ENCODE data around the gene ARRDC3. TPM values are rescaled to one million over a fixed set of nuclear protein-coding genes. Genes with fewer than 3 reads are reported as not detected.

ARRDC3 gene, protein sequence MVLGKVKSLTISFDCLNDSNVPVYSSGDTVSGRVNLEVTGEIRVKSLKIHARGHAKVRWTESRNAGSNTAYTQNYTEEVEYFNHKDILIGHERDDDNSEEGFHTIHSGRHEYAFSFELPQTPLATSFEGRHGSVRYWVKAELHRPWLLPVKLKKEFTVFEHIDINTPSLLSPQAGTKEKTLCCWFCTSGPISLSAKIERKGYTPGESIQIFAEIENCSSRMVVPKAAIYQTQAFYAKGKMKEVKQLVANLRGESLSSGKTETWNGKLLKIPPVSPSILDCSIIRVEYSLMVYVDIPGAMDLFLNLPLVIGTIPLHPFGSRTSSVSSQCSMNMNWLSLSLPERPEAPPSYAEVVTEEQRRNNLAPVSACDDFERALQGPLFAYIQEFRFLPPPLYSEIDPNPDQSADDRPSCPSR
- total RNA-seq: 35.3 and 43.1 TPM in 2 replicates
- 7.0 and 12.4 TPM in 2 replicates for polyA plus RNA-seq
- polyA plus RNA-seq (2011; cell fraction: cytosol; rRNA removed): 9.9 and 13.8 TPM in 2 replicates
- polyA plus RNA-seq (2011; cell fraction: nucleus; rRNA removed): 83.7 and 114 TPM in 2 replicates
- 19.9 and 27.9 TPM in 2 replicates for polyA plus RNA-seq (2012)
- polyA minus RNA-seq: 53.8 and 85.6 TPM in 2 replicates
- 45.5 TPM for polyA minus RNA-seq (2011; cell fraction: cytosol; rRNA and poly(A)+ RNA removed)
- polyA minus RNA-seq (2011; cell fraction: nucleus; rRNA and poly(A)+ RNA removed): 243 and 350 TPM in 2 replicates
- percentile 99 among the genes with signal in this experiment for Bru-seq, nascent RNA
- percentile 71 among the genes with signal in this experiment for BruChase-seq, experiment 1, labeled RNA remaining after a 6-hour chase
- percentile 95 among the genes with signal in this experiment for BruChase-seq, experiment 2, labeled RNA remaining after a 2-hour chase
- long read RNA-seq, full-length matches to known transcripts: 26 of 37 reads
- long read RNA-seq, partial matches to known transcripts: 1 of 37 reads
- long read RNA-seq, other reads (novel, unspliced or antisense): 10 of 37 reads

DNA sequence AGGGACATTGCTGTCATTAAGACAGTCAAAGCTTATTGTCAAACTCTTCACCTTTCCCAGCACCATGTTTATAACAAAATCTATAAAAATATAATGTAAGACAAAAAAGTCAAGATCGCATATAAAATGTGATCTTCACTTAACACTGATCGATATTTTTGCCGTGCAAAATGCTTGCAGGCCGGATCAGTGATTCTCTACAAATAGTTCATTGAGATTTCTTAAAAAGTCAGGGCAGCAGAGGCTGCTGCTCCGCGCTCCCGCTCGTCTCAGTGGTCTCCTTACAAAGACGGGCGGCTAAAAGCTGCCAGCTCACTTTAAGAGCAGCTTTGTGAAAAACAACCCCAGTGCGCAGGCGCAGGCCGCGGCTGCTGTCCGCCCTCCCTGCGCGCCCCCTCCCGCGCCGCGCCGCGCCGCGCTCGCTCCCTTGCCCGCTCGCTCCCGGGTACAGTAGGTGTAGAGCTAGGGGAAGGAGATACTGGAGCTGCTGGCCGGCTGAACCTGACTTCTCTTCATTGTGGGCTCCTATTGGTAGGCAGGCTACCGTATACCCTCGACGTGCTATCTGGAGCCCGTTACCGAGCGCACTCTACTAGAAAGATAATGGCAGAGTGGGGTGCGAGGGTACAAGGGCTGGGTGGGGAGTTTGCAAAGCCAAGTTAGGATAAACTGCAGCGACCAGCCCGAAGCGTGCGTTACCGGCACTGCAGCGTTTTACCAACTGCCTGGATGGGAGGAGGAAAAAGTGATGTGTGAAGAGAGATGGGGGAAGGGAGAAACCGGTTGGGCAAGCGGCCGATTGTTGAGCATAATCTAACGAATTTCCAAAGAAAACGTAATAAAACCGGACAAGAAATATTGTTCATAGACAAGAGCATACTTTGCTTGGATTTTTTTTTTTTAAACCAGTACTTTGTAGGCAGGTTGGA lies at the start of gene ARRDC3:
Gene ARRDC3, minus strand, starts transcription at position 291 of the 929 bp plus-strand sequence. Its CDS starts 225 bp downstream, at position 66.
- dilution Hi-C loops (cut with MboI; ENCODE audit: extremely low pct_ligation_motif_present, low sequenced_read_pairs): loop anchor here (5.0 to 25.0 kb wide), 2 partner anchors 101 to 446 kb away; no protein-coding TSS in a partner anchor
- peak within 1 kb of the TSS; percentile 97 for H3K4me2 ChIP-seq (ENCODE audit: insufficient read depth, low read length)
- peak; percentile 76 for FAIRE-seq
- H4K20me1 ChIP-seq (replicated peaks; ENCODE audit: control insufficient read depth, extremely low read depth, insufficient read depth, low read length): no peaks in the 10 kb centered on the region
- H3K9me3 ChIP-seq (replicated peaks; ENCODE audit: control insufficient read depth, insufficient read depth, low read length): no peaks in the 10 kb centered on the region
- BruUV-seq (replicated peaks): no TSS peak
- H3K79me2 ChIP-seq (ENCODE audit: control insufficient read depth, insufficient read depth, low read length): peaks cover 38% of the 10 kb centered on the region
- peak; percentile 98 for DNase-seq (ENCODE audit: low read depth, low spot score)
- H3K4me3 ChIP-seq (replicated peaks in 1 of 3; ENCODE audit: insufficient read depth in 1 of 3, low read depth in 1 of 3, low read length in 3 of 3): peak within 1 kb of the TSS; percentile 89 to 99 (median 90)
- no peaks in the 10 kb centered on the region for H3K36me3 ChIP-seq (ENCODE audit: control insufficient read depth in 2 of 2, extremely low read depth in 1 of 2, insufficient read depth in 2 of 2, low read length in 2 of 2)
- peak within 1 kb of the TSS; percentile 96 for H3K27ac ChIP-seq (ENCODE audit: insufficient read depth, low read depth, low read length)
- no peaks in the 10 kb centered on the region for H3K27me3 ChIP-seq (ENCODE audit: control insufficient read depth in 2 of 2, insufficient read depth in 2 of 2, low read length in 2 of 2)
- TF ChIP-seq JUN (IDR thresholded peaks at IDR 0.05; ENCODE audit: borderline replicate concordance, insufficient read depth, insufficient read length, low read depth): no peak
- TF ChIP-seq POLR2A (IDR thresholded peaks at IDR 0.05; ENCODE audit: low read depth, low read length): peak; percentile 99
- TF ChIP-seq, protein P1, sequence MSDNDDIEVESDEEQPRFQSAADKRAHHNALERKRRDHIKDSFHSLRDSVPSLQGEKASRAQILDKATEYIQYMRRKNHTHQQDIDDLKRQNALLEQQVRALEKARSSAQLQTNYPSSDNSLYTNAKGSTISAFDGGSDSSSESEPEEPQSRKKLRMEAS (IDR thresholded peaks at IDR 0.05; ENCODE audit: insufficient read depth, insufficient read length): no peak
- peak; percentile 99 for TF ChIP-seq POLR2AphosphoS5 (IDR thresholded peaks at IDR 0.05; ENCODE audit: insufficient read depth, low read depth, low read length)
- H3K4me1 ChIP-seq (ENCODE audit: control insufficient read depth, extremely low read depth, insufficient read depth, low read length): peaks cover 17% of the 10 kb centered on the region
- ChIA-PET CTCF (interaction anchor here (0.7 to 6.6 kb wide), 28 partner anchors 11 to 580 kb away, joined by 3 to 216 read pairs (median 12); no protein-coding TSS in a partner anchor), POLR2A (interaction anchor here (0.8 to 1.9 kb wide), 21 partner anchors 10 to 505 kb away, joined by 3 to 20 read pairs (median 4); no protein-coding TSS in a partner anchor)
- no peaks in the 10 kb centered on the region for H3K9me1 ChIP-seq (replicated peaks; ENCODE audit: control insufficient read depth, extremely low read depth, insufficient read depth, low read length)
- peak within 1 kb of the TSS; percentile 59 for H2AFZ ChIP-seq (ENCODE audit: low read depth, low read length)
- intact Hi-C loops (cut with micrococcal nuclease): loop anchor here (1.0 kb wide), 2 partner anchors 193 to 415 kb away; no protein-coding TSS in a partner anchor
- H3K9ac ChIP-seq (replicated peaks; ENCODE audit: extremely low read depth, insufficient read depth, low read length): peak within 1 kb of the TSS; percentile 99
